ENCODE measurements around the gene SRGAP1.

GRCh38 chr12:63915105-63915800 is 70.8 kb downstream of the SRGAP1 start:
- TF ChIP-seq CTCF (IDR thresholded peaks at IDR 0.05) (no peak), POLR2A (IDR thresholded peaks at IDR 0.05) (no peak)

Data from right lobe of liver (tissue), 4 donors.